Mesenchymal stem cell (in vitro differentiated cells and primary cell): ENCODE measurements around the gene TNNT1.

Source experiments
- DNase-seq: peaks from one replicate; pipeline ENCODE4 v3.0.0-alpha.2; 2013
- H2AFZ ChIP-seq: one replicate; pipeline ENCODE4 v1.6.1; 2013; ENCODE audit warnings: low read depth, mild to moderate bottlenecking, control low read depth, inconsistent platforms, low read length, moderate library complexity
- H2AK5ac ChIP-seq: 2 replicates; pipeline ENCODE4 v1.6.1; 2013; ENCODE audit warnings: low read length, moderate library complexity, mild to moderate bottlenecking, inconsistent platforms; ENCODE audit not compliant: severe bottlenecking
- H2BK120ac ChIP-seq: one replicate; pipeline ENCODE4 v1.6.1; 2013; ENCODE audit warnings: low read depth, mild to moderate bottlenecking, inconsistent platforms, low read length, moderate library complexity
- H2BK12ac ChIP-seq, 2 experiments: one replicate each; pipeline ENCODE4 v1.6.1; 2013; ENCODE audit warnings: inconsistent platforms in 2 of 2, low read length in 2 of 2, mild to moderate bottlenecking in 2 of 2, moderate library complexity in 2 of 2, control low read depth in 1 of 2
- H2BK15ac ChIP-seq: one replicate; pipeline ENCODE4 v1.6.1; 2013; ENCODE audit warnings: mild to moderate bottlenecking, low read depth, inconsistent platforms; ENCODE audit not compliant: poor library complexity, severe bottlenecking
- H2BK5ac ChIP-seq: 2 replicates; pipeline ENCODE4 v1.6.1; 2013; ENCODE audit warnings: low read depth, mild to moderate bottlenecking, low read length, control low read depth, inconsistent platforms; ENCODE audit not compliant: poor library complexity, severe bottlenecking
- H3K14ac ChIP-seq, 2 experiments: one replicate each; pipeline ENCODE4 v1.6.1; 2013; ENCODE audit warnings: inconsistent platforms in 2 of 2, low read length in 2 of 2, control low read depth in 1 of 2, mild to moderate bottlenecking in 1 of 2, moderate library complexity in 1 of 2
- H3K18ac ChIP-seq, 2 experiments: one replicate each; pipeline ENCODE4 v1.6.1; 2013; ENCODE audit warnings: inconsistent platforms in 2 of 2, low read length in 2 of 2, control low read depth in 1 of 2, low read depth in 1 of 2, mild to moderate bottlenecking in 1 of 2
- H3K23ac ChIP-seq, 2 experiments: one replicate each; pipeline ENCODE4 v1.6.1; 2013; ENCODE audit warnings: inconsistent platforms in 2 of 2, low read length in 2 of 2, mild to moderate bottlenecking in 2 of 2, moderate library complexity in 2 of 2, control low read depth in 1 of 2
- H3K27ac ChIP-seq: 2 replicates; pipeline ENCODE4 v1.5.1; 2013; ENCODE audit warnings: mild to moderate bottlenecking, moderate library complexity, low read length, control low read depth, inconsistent platforms; ENCODE audit not compliant: poor library complexity, severe bottlenecking
- H3K27me3 ChIP-seq, 2 experiments: 2 replicates each; pipeline versions ENCODE4 v1.6.1 to v1.7.0; 2013; ENCODE audit warnings: low read length in 2 of 2, mild to moderate bottlenecking in 2 of 2, moderate library complexity in 2 of 2, control low read depth in 1 of 2, inconsistent platforms in 1 of 2; ENCODE audit not compliant: control insufficient read depth in 1 of 2, insufficient read depth in 1 of 2
- H3K36me3 ChIP-seq, 2 experiments: 2 replicates each; pipeline versions ENCODE4 v1.6.1 to v1.7.0; 2013; ENCODE audit warnings: low read length in 2 of 2, control low read depth in 1 of 2, inconsistent platforms in 1 of 2, low read depth in 1 of 2, mild to moderate bottlenecking in 1 of 2; ENCODE audit not compliant: insufficient read depth in 2 of 2, control insufficient read depth in 1 of 2
- H3K4ac ChIP-seq, 2 experiments: one replicate each; pipeline ENCODE4 v1.6.1; 2013; ENCODE audit warnings: inconsistent platforms in 2 of 2, low read length in 2 of 2, mild to moderate bottlenecking in 2 of 2, moderate library complexity in 2 of 2, control low read depth in 1 of 2, low read depth in 1 of 2
- H3K4me1 ChIP-seq: 2 replicates; pipeline ENCODE4 v1.6.1; 2013; ENCODE audit warnings: low read depth, low read length, control low read depth; ENCODE audit not compliant: control insufficient read depth, insufficient read depth
- H3K4me2 ChIP-seq: 2 replicates; pipeline ENCODE4 v1.6.1; 2013; ENCODE audit warnings: low read length, mild to moderate bottlenecking, inconsistent platforms; ENCODE audit not compliant: poor library complexity, severe bottlenecking
- H3K4me3 ChIP-seq, 2 experiments: 2 replicates each; pipeline versions ENCODE4 v1.5.1 to v1.7.0; 2013; ENCODE audit warnings: low read length in 2 of 2, mild to moderate bottlenecking in 2 of 2, control low read depth in 1 of 2, low read depth in 1 of 2; ENCODE audit not compliant: insufficient read depth in 1 of 2
- H3K79me1 ChIP-seq: replicated peaks from 2 replicates; pipeline ENCODE4 v1.6.1; 2013; ENCODE audit warnings: mild to moderate bottlenecking, control low read depth, low read length, inconsistent platforms; ENCODE audit not compliant: poor library complexity, severe bottlenecking
- H3K9ac ChIP-seq: 2 replicates; pipeline ENCODE4 v1.7.0; 2013; ENCODE audit warnings: mild to moderate bottlenecking, low read length, moderate library complexity
- H3K9me3 ChIP-seq: 2 replicates; pipeline ENCODE4 v1.7.0; 2013; ENCODE audit warnings: mild to moderate bottlenecking, low read length; ENCODE audit not compliant: control insufficient read depth
- H4K8ac ChIP-seq: one replicate; pipeline ENCODE4 v1.6.1; 2013; ENCODE audit warnings: inconsistent platforms, mild to moderate bottlenecking, low read length, moderate library complexity
- H4K91ac ChIP-seq: one replicate; pipeline ENCODE4 v1.6.1; 2013; ENCODE audit warnings: mild to moderate bottlenecking, low read length, inconsistent platforms
- WGBS: methylation state at CpG from one replicate; pipeline ENCODE4 v1.1.7; 2013; ENCODE audit warnings: mixed read lengths; 5-methylcytosine and 5-hydroxymethylcytosine counted together

Gene TNNT1

DNA sequence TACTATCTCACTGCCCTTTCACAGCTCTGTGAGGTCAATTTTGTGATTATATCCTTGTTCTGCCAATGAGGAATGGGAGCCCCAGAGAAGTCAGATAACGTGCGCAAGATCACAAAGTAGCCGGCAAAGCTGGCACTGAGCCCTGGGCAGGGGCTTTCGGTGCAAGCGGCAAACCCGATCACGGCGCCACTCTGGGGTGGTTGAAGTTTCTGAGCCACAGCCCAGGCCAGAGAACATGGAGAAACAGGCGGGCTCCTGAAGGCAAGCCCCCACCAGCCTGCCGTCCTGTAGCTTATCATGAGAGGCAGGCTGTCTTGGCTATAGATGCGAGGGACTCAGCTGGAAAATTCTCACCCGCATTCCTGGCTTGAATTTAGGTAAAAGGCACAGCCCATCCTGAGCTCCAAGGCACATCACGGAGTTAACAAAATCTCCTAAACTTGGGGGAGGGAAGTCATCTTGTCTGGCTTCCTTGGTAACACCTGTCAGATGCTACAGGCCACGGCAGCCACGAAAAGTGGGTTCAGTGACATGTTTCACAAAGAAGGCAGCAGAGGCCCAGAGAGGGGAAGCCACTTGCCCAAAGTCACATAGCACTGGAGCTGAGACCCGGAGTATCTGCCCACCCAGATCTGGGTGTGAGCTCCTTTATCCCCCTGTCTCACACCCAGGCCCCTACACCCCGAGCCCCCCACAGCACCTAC is 12.5 kb downstream of the TNNT1 start:
- Histone ChIP-seq H2BK5ac (no peak overlapping the region), H3K9me3 (no peaks in the 10 kb centered on the region), H3K18ac (no peak overlapping the region), H3K79me1 (no peaks in the 10 kb centered on the region), H3K27me3 (peaks cover 23 to 58% of the 10 kb centered on the region in 2 experiments), H3K9ac (no peak overlapping the region), H3K27ac (no peak overlapping the region), H3K36me3 (no peaks in the 10 kb centered on the region), H4K8ac (no peak overlapping the region), H2BK15ac (no peak overlapping the region), H3K4me1 (peaks cover 2% of the 10 kb centered on the region), H3K4me2 (no peak overlapping the region), H3K14ac (no peak overlapping the region), H3K4me3 (no peak overlapping the region), H4K91ac (no peak overlapping the region), H3K23ac (no peak overlapping the region), H2BK120ac (no peak overlapping the region), H2AFZ (no peak overlapping the region), H2BK12ac (no peak overlapping the region), H3K4ac (no peak overlapping the region), H2AK5ac (no peak overlapping the region)
- DNase-seq, result no peak
- WGBS, result 91% methylated on average over 17 of the region's 17 CpGs

DNA sequence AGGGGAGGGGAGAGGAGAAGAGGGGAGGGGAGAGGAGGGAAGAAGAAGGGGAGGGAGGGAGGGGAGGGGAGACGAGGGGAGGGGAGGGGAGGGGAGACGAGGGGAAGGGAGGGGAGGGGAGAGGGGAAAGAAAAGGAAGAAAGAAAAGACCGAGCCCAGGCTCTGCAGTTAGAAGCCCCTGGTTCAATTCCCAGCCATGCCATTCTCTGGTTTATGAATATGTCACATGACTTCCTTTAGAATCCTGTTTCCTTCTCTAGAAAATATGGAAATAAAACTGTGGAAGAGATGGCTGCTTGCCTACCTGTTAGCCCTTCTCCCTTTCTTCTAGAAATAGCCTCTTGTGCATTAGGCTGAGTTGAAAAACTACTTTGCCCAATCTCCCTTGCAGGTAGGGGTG is 14.3 kb downstream of the TNNT1 start:
- WGBS, result no CpG with 5 or more reads among the region's 3 CpGs

DNA sequence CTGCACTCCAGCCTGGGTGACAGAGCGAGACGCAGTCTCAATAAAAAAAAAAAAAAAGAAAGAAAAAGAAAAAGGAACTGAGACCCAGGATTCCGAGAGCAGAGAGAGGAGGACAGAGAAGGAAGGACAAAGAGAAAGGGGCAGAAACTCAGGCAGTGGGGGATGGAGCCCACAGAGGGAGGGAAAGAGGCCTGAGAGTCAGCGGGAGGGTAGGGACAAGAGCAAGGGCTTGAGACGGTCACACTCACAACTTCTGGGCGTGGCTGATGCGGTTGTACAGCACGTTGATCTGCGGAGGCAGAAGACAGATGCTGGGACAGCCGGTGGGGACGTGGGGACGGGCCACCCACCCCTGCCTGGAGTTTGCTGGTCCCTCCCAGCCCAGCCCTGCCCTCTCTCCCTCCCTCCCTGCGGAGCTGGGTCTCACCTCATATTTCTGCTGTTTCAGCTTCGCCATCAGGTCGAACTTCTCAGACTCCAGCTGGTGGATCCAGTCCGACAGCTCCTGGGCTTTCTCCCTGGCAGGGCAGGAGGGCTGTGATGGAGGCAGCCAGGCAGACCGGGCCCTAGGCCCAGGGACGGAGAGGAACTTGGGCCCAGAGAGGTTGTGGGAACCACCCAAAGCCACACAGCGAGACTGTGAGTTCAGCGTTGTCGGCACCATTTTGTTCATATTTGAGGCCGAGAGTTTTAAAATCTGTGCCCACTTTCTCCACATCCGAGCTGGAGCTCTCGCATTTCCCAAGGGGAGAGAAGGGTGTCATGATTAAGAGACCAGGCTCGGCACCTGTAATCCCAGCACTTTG is 15.2 kb downstream of the TNNT1 start:
- Histone ChIP-seq H3K27me3 (peaks cover 28 to 69% of the 10 kb centered on the region in 2 experiments), H3K9ac (no peak overlapping the region), H3K4me1 (no peaks in the 10 kb centered on the region), H3K23ac (peak overlapping the region in 1 of 2 experiments; percentile 83), H2AFZ (no peak overlapping the region), H2BK15ac (no peak overlapping the region), H2AK5ac (no peak overlapping the region), H2BK120ac (no peak overlapping the region), H3K27ac (no peak overlapping the region), H3K79me1 (no peaks in the 10 kb centered on the region), H3K4me2 (no peak overlapping the region), H2BK12ac (no peak overlapping the region), H3K18ac (no peak overlapping the region), H4K8ac (no peak overlapping the region), H3K36me3 (no peaks in the 10 kb centered on the region), H3K9me3 (no peaks in the 10 kb centered on the region), H3K4me3 (no peak overlapping the region), H4K91ac (no peak overlapping the region), H3K4ac (no peak overlapping the region), H3K14ac (no peak overlapping the region), H2BK5ac (no peak overlapping the region)
- 80% methylated on average over 25 of the region's 25 CpGs for WGBS
- DNase-seq, result no peak

More for the DNA sequence above, 14.3 kb downstream of the TNNT1 start:
- no peak overlapping the region for H2BK15ac ChIP-seq
- H3K79me1 ChIP-seq, result no peaks in the 10 kb centered on the region
- H3K4me2 ChIP-seq, result no peak overlapping the region
- peaks cover 28 to 68% of the 10 kb centered on the region in 2 experiments for H3K27me3 ChIP-seq
- H3K4ac ChIP-seq, result no peak overlapping the region
- no peaks in the 10 kb centered on the region for H3K4me1 ChIP-seq
- H3K36me3 ChIP-seq, result no peaks in the 10 kb centered on the region
- DNase-seq, result no peak
- no peak overlapping the region for H2BK120ac ChIP-seq
- no peak overlapping the region for H3K18ac ChIP-seq
- H3K27ac ChIP-seq, result no peak overlapping the region
- no peaks in the 10 kb centered on the region for H3K9me3 ChIP-seq
- H2BK5ac ChIP-seq, result no peak overlapping the region
- H4K8ac ChIP-seq, result no peak overlapping the region
- no peak overlapping the region for H2AK5ac ChIP-seq
- H3K4me3 ChIP-seq, result no peak overlapping the region
- H2AFZ ChIP-seq, result no peak overlapping the region
- no peak overlapping the region for H3K9ac ChIP-seq
- H3K14ac ChIP-seq, result no peak overlapping the region
- no peak overlapping the region for H4K91ac ChIP-seq
- H2BK12ac ChIP-seq, result no peak overlapping the region
- no peak overlapping the region for H3K23ac ChIP-seq

DNA sequence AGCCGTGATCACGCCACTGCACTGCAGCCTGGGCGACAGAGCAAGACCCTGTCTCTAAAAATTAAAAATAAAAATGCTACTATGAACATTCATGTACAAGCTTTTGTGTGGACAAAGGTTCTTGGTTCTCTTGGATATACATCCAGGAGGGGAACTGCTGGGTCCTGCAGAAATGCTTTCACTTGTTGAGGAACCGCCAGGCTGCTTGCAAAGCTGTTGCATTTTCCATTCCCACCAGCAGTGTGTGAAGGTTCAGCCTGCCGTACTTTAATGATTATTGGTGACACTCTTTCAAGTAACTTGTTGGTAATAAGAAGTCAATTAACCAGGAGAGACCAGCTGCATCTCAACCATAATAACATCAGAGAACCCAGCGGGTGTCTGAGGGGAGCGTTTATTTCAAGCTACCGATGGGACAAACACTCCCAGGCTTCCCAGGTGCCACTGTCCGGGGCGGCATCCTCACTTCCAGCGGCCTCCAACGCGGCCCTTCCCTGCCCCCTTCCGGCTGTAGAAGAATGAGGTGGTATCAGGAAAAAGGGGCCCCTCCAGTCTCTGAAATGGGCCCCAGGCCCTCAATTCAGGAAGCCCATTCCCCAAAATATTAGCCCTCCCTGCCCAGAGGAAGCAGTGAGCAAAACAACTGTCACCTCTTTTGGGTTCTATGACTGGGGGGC is 16.4 kb downstream of the TNNT1 start:
- Histone ChIP-seq H3K4me2 (peak overlapping the region; percentile 21), H3K18ac (no peak overlapping the region), H3K27ac (no peak overlapping the region), H2BK15ac (no peak overlapping the region), H3K79me1 (no peaks in the 10 kb centered on the region), H3K4ac (no peak overlapping the region), H2AFZ (no peak overlapping the region), H2BK120ac (no peak overlapping the region), H4K91ac (no peak overlapping the region), H2BK5ac (no peak overlapping the region), H2AK5ac (no peak overlapping the region), H3K9me3 (no peaks in the 10 kb centered on the region), H3K36me3 (no peaks in the 10 kb centered on the region), H3K14ac (no peak overlapping the region), H4K8ac (no peak overlapping the region), H3K23ac (no peak overlapping the region), H3K4me3 (no peak overlapping the region), H2BK12ac (no peak overlapping the region), H3K9ac (no peak overlapping the region), H3K4me1 (no peaks in the 10 kb centered on the region), H3K27me3 (peaks cover 28 to 60% of the 10 kb centered on the region in 2 experiments)
- 84% methylated on average over 10 of the region's 14 CpGs for WGBS
- no peak for DNase-seq
